ENCODE data around the gene TP73.
"Not testable (repeated sequence)": the region's sequence is repeated elsewhere in the genome, so short reads cannot be mapped to it uniquely, and the experiment has no call there.

The TP73 gene

GRCh38 chr1:3746830-3747521, 94.7 kb downstream of the TP73 start:
- DNase-seq = peak; percentile 14

GRCh38 chr1:3747522-3747848, 95.2 kb downstream of the TP73 start:
- no peak for DNase-seq

- DNase-seq = no peak
Observed at GRCh38 chr1:3747903-3748302, 95.6 kb downstream of the TP73 start.

GRCh38 chr1:3748316-3748900, 96.1 kb downstream of the TP73 start:
- DNase-seq = not testable (repeated sequence)

- no peak for DNase-seq
Observed at GRCh38 chr1:3749512-3749911, 97.2 kb downstream of the TP73 start.

GRCh38 chr1:3750741-3751140, 98.4 kb downstream of the TP73 start:
- no peak for DNase-seq

- no peak for DNase-seq
Observed at GRCh38 chr1:3752400-3752945, 100.2 kb downstream of the TP73 start, which contains the start of gene CCDC27. Gene CCDC27, plus strand, starts transcription at chr1:3752450. Its CDS starts 32 bp downstream, at chr1:3752482.

GRCh38 chr1:3753656-3754454, 101.5 kb downstream of the TP73 start:
- no peak for DNase-seq

- no peak for DNase-seq
Observed at GRCh38 chr1:3756394-3756793, 104.1 kb downstream of the TP73 start.

- no peak for DNase-seq
Observed at GRCh38 chr1:3759164-3759563, 106.8 kb downstream of the TP73 start.

- no peak for DNase-seq
Observed at GRCh38 chr1:3759796-3760195, 107.5 kb downstream of the TP73 start.

GRCh38 chr1:3761296-3762010, 109.1 kb downstream of the TP73 start:
- no peak for DNase-seq

- no peak for DNase-seq
Observed at GRCh38 chr1:3762151-3762872, 110.0 kb downstream of the TP73 start.

- DNase-seq = no peak
Observed at GRCh38 chr1:3762873-3763228, 110.5 kb downstream of the TP73 start.

GRCh38 chr1:3763351-3764125, 111.2 kb downstream of the TP73 start:
- no peak for DNase-seq

GRCh38 chr1:3767328-3767925, 115.1 kb downstream of the TP73 start:
- DNase-seq = no peak

GRCh38 chr1:3768811-3769390, 116.6 kb downstream of the TP73 start:
- DNase-seq = no peak

GRCh38 chr1:3770047-3770765, 117.9 kb downstream of the TP73 start:
- DNase-seq = no peak

GRCh38 chr1:3771108-3772026, 119.1 kb downstream of the TP73 start:
- DNase-seq = no peak

Measured in NCI-H1436 treated with DMSO at 0.1 percent for 48 hours (cell line).